ENCODE data around the gene PLA2G6.

Gene PLA2G6

DNA sequence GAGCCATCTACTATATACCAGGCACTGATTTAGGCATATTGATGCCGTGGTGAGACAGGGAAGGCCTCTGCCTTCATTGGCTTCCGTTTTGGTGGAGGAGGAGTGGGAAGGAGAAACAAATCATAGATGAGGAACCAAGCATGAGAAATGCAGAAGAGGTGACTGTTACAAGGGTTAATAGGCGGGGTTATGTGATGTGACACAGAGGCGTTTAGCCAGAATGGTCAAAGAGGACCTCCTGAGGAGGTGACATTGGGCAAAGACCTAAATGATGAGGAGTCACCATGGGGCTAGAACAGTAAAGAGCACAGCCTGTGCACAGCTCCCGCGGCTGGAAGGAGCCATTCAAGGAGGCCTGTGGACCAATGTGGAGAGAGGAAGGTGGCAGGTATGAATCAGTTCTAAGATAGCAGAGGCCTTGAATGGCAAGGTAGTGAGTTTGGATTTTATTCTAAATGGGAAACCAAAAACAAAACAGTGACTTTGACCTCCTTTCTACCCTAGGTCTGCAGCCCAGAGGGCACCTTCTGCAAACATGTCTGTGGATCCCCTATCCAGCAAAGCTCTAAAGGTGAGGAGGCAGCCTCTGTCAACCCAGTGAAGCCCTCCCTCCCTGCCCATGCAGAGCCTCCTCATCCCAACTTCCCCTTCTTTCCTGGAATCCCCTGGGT, 31.8 kb upstream of the PLA2G6 start:
- no peak for FAIRE-seq

DNA sequence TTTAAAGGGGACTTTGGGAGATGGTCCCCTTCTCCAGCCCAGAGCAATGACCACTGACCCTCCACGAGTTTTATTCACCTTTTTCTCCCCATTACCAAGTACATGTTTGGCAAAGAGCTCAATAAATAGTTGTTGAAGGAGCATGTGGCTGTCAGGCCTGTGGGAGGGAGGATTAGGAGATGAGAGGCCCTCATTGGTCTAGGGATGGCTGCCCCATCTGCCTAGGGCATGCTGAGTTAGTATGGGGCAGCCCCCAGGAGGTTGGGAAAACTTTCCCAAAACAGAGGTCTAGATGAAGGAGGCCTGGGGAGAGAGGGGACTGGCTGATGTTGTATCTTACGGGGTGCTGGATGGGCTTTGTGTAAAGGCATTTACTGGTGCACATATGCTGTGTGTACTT, 30.8 kb upstream of the PLA2G6 start:
- no peak for FAIRE-seq

DNA sequence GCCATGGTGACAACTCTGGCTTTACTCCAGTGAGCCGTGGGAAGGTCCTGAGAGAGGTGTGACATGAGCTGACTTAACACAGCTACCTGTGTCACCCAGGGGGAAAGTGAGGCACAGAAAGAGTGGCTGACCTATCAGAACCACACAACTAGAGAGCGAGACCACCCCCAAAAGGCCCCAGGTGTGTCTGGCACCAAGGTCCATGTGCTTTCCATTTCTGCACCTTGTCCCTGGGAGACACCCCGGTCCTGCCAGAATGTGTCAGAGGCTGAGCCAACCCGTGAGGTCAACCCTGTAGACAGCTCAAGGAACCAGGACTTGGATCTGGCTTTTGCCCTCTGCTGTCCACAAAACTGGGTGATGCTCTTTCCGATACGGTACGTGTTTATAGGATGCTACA, 29.9 kb upstream of the PLA2G6 start:
- no peak for FAIRE-seq

DNA sequence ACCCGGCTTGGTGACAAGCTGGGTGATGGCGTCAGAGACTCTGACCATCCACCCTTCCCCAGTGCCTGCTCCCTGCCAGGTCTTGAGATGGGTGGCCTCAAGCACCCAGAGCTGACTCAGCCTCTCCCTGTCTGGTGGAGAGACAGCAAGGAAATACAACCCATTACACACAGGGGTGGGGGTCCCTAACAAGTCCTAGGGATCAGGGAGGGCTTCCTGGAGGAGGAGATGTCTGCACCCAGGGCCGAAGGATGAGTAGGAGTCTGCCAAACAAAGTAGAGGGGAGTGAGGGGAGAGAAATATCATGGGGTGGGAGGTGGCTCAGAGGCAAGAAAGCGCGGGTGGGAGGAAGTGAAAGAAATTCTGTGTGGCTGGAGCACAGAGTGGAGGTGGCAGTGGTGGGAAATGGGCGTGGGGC, 26.9 kb upstream of the PLA2G6 start:
- no peak for FAIRE-seq

DNA sequence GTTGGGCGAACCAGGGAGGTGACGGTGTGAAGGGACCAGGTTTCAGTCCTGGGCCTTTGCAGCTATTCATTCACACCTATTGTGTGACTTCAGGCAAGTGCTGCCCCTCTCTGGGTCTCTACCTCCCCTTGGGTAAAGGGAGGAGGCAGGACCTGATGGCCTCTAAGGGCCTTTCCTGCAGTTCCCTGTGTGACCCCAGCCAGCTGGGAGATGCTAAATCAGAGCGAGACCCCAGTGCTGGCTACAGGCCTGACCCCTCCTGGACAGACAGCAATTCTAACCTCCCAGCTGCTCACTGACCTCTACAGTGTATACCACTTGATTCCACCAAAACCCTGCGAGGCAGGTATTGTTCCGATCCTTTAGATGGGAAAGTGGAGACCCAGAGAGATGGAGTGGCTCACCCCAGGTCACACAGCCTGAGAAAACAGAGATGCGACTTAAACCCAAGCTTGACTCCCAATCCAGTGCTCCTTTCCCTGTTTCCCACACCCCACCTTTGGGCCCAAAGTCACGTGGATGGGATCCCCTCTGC, 26.3 kb upstream of the PLA2G6 start:
- FAIRE-seq = no peak

DNA sequence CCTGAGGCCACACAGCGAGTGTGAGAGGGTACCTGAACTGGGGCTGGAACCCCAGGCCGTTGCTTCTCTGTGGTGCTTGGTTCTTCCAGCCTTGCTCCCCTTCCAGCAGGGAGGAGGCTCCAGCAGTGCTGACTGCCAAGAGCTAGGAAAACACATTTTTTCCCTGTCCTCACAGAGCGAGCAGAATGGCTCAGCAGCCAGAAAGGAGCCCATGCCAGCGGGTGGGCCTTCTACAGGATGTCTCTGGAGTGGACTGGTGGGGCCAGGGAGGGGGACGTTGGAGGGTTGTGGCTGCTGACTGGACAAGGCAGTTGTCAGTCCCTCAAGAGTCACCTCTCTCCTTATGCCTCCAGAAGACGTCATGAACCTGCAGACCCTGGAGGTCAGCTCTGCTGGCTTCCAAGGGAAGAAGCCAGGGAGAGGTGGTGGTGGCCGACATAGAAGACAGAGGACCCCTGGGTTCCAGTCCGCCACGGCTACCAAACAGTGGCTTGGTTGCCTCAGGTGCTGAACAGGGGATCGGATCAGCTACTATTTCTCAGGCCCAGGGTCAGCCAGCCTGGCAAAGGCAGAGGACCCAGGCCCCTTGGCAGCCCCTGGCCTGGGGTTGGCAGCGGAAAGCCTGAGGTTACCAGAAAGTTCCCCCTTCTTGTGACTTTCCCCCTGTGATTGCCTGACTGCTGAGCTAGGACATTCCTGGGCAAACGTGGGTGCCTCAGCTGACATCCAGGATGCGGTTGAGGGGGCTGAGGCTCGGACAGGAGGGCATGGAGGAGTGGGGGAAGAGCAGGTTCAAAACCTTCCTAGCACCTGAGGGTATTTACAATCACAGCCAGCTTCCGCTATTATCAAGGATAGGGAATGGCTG, 23.9 kb upstream of the PLA2G6 start:
- FAIRE-seq = no peak

DNA sequence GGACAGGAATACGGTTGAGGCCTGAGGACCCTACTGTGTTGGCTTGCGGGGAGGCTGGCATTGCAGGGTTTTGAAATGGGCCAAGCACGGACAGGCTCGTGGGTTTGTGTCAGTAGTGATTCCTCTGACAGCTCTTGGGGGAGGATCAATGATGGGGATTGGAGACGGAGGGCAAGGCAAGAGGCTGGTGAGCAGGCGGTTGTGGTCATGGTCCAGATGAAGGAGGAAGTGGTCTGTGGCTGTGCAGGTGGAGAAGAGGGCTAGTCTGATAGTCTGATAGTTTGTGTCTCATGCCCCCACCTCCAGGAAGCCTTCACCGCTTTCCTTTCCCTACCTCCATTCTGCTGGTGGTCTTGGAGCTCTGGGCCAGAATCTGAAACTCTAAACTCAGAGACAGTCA, 23.2 kb upstream of the PLA2G6 start:
- FAIRE-seq = no peak

DNA sequence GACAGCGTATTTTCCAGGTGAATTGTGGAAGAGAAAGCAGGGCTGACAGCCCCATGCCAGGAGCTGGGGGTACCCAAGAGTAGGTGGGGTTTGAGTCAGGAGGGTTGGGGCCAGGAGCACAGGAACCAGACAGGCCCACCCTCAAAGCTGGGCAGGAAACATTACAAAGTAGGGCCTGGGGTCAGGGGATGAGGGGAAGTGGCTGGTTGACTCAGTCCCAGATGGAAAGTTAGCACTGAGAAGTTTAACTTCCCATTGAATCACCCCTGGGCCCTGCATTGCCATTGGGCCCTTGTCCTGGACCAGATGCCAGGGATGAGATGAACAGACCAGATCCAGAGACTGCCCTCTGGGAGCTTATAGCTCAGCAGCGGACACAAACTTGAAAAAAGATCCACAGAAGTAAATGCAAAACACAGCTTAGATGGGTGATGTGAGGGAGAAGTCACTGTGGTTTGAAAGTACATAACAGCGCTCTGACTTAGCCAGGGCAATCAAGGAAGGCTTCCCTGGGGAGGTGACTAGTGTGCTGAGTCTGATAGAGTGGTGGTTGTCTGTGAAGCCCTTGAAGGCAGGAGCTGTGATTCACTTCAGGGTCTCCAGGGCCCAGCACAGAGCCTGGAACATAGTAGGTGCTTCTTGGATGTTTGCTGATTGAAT, 22.4 kb upstream of the PLA2G6 start:
- no peak for FAIRE-seq

DNA sequence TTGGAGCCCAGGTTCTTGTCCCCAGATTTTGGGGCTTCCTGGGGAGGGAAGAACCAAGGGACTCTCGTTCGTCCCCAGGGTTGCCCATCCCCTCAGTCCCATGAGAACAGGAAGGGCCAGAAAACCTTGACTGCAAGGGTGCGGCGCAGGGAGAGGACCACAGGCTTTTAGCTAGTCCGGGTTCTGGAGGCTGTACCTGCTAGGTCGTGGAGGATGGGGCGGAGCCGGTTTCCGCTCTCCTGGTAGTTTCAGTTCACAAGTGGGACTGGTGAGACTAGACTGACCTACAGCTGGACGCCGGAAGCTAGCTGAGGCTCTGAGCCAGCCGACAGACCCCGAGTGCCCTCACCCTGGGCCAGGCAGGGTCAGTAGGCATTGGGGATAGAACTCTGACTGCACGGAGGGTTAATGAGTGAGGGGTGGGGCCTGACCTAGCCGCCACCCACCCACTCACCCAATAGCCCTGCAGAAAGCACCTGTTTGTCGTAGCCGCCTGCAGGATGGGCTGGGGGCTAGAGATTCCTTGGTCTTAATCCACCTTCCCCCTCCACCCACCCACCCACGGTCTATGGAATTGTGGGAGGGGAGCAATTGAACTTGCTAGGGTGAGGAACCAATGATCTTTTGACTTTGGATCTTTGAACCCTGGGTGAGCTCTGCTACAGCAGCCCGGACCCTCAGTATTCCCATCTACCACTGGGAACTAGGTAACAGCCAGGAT, 21.6 kb upstream of the PLA2G6 start:
- FAIRE-seq = no peak

DNA sequence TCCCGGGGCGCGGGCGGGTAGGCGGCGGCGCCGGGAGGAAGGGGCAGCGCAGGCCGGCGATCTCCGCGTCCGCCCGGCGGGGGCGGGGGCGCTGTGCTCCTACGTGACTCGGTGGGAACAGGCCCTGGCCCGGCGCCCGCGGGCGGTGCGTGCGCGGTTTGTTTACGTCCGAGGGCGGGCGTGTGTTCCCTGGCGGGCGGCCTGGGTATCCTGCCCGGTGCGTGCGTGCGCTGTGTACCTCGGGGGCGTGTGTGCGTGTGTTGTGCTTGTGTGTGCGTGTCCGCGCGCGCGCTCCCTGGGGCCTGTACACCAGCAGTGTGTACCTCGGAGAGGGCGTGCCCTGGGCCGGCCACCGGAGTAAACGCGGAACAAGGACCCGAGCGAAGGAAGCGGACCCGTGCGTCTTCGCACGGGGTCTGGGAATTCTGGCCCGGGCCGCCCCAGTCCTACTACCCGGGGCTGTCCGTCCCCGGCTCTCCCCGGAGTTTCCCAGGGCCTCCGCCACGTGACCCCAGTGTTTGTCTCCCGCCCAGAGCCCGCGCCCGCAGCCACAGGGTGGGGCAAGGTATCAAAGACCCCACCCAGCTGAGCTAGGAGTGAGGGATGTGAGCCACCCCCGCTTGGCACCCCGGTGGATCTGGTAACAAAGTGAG, 20.9 kb upstream of the PLA2G6 start:
- FAIRE-seq = no peak

DNA sequence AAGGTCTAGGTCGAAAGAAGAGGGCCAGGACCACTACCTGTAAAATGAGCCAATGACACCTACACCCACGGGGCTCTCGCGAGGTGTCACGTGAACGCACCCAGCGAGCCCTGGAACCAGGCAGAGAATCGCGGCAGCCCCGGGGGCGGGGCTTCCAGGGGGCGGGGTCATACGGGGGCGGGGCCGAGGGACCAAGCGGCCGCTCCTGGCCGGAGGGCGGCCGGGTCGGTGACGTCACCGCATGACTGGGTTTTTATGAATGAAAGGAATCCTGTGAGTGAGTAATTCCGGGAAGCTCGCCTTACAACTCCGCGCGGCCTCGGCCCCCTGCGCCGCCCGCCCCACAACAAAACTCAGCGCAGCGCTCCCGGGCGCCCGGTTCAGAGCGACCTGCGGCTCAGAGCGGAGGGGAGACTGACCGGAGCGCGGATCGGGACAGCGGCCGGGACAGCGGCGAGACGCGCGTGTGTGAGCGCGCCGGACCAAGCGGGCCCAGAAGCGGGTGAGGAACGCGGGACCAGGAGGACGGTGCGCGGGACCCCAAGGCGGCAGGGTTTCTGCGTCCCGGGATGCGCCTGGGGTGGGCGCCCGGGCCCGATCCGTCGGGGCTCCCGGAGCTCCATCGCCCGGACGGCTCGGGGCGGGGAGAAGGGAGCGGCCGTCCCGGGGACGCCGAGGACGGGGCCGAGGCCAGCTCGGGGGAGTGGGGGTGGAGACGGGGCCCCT, 20.2 kb upstream of the PLA2G6 start, which contains the start of gene MAFF:
TSS of gene MAFF (plus strand) at position 284 of the 726 bp plus-strand sequence. CDS start 11,860 bp downstream, outside the sequence.
- no peak for FAIRE-seq

DNA sequence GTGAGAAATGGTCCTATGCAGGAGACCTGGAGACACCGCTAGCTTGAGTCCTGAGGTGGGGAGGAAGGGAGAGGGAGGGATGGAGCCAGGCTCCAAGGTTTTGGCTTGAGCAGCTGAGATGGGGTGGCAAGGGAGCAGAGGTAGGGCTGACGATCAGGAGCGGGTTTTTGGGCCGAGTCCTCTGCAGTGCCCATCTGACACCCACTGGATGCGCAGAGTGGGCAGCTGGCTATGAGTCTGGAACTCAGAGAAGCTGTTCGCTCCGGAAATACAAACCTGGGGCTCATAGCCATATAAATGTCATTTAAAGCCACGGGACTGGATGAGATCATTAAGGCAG, 19.7 kb upstream of the PLA2G6 start:
- no peak for FAIRE-seq

DNA sequence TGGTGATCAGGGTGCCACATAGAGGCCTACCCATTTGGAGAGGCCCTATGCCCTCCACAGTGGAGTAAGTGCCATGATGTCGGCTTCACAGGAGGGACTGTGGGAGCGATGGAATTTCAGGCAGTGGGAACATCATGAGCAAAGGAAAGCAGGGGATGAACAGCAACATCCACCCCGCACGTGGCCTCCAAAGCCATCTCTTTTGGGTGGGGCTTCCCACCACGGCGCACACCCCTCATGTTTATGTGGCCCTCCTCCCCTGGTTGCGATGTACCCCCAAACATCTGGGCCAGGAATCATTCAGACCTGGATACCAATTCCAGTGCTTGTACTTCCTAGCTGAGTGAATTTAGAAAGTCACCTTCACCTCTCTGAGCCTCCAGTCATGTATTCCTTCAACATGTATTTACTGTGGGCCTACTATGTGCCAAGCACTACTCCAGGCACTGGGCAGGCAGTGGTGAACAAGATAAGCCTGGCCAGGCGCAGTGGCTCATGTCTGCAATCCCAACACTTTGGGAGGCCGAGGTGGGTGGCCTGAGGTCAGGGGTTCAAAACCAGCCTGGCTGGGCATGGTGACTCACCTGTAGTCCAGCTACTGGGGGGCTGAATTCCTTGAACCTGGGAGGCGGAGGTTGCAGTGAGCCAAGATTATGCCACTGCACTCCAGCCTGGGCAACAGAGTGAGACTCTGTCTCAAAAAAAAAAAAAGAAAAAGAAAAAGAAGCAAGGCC, 18.4 kb upstream of the PLA2G6 start:
- FAIRE-seq = no peak

DNA sequence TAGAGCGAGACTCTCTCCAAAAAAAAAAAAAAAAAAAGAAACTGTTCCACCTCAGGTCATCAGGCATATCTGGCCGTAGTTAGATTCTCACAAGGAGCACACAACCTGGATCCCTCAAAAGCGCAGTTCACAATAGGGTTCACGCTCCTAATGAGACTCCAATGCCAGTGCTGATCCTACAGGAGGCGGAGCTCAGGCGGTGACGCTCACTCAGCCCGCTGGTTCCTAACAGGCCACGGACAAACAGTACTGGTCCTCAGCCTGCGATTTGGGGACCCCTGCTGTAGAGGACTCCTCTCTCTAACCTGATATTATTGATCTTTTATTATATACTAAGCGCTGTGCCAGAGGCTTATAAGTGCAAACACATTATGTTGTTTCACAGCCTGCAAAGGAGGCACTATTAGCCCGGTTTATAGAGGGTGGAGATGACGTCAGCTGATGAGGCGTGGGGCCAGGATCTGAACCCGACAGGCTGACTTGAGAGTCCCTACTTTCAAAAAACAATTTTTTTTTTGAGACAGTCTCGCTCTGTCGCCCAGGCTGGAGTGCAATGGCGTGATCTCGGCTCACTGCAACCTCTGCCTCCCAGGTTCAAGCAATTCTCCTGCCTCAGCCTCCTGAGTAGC, 15.3 kb upstream of the PLA2G6 start:
- FAIRE-seq = no peak

DNA sequence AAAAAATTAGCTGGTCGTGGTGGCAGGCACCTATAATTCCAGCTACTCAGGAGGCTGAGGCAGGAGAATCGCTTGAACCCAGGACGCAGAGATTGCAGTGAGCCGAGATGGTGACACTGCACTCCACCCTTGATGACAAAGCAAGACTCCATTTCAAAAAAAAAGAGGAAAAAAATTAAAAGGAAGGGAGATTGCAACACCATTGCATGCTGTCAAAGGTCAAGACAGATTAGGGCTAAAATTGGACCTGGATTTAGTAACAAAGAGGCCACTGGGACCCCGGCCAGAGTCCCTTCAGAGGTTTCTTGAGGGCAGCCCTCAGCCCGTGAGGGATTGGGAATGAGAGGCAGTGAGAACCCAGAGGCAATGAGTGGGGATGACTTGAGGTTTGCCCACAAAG, 11.9 kb upstream of the PLA2G6 start:
- FAIRE-seq = no peak

DNA sequence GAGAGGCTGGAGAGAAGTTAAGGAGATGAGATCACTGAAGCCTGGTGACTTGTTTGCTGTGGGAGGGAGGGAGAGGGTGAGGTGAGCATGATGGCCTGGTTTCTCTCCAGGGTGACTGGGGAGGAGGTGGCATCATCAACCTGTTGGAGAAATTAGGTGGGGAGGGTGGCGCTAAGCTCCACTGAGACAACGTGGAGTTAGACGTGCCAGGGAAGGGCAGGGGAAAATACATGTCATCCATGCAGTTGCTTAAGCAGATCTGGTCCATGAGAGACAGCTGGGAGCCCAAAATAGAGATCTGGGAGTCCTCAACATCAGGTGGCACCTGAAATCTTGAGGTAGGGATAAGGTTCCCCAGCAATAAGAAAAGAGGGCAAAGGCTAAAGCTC, 10.8 kb upstream of the PLA2G6 start:
- no peak for FAIRE-seq

DNA sequence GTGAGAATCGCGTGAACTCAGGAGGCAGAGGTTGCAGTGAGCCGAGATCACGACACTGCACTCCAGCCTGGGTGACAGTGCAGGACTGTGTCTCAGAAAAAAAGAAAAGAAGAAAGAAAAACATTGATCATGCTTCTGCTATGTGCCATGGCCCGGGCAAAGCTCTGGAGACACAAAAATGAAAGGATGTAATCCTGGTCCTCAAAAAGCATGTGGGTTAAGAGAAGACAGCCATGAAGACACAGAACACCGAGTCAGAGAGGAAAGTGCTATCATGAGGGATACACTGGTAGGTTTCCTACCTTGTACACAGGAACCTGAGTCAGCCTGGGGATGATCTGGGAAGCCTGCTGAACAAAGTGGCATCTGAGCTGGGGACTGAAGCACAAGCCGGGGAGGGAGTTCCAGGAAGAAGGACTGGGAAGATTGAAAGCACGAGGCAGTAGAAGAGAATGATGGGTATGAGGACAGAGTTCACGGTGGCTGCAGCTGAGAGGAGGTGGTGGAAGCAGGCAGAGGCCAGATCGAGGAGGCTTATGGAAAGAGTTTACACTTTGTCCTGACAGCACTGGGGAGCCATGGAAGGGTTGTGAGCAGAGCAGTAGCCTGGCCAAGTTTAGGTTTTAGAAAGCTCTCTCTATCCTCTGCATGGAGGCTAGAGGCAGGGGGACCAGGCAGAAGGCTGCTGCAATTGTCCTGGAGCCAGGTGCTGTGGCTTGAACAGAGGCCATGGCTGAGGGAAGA, 10.3 kb upstream of the PLA2G6 start:
- FAIRE-seq = no peak

DNA sequence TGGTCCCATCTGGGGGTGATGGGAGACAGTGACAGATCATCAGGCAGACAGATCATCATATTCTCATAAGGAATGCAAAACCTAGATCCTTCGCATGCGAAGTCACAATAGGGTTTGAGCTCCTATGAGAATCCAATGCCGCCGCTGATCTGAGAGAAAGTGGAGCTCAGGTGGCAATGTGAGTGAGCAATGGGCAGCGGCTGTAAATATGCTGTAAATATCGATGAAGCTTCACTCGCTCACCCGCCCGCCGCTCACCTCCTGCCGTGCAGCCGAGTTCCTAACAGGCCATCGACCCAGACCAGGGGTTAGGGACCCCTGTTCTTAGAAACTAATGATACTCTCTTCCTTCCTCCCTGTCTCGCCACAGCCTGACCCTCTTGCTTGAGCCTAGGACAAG, 9.4 kb upstream of the PLA2G6 start:
- FAIRE-seq = no peak

DNA sequence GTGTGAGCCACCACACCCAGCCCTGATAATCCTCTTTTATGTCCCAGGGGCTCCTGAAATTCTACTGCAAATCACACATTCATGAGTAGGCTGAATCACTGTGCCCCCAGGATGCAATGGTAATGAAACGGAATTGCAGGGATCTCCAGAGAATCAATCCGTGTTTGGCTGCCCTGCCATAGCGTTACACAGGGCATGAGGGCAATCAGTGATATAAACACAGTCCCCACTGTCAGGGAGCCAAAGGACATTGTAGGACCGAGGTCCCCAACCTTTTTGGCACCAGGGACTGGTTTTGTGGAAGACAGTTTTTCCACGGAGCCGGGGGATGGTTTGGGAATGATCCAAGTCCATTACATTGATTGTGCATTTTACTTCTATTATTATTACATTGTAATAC, 9.0 kb upstream of the PLA2G6 start:
- no peak for FAIRE-seq

DNA sequence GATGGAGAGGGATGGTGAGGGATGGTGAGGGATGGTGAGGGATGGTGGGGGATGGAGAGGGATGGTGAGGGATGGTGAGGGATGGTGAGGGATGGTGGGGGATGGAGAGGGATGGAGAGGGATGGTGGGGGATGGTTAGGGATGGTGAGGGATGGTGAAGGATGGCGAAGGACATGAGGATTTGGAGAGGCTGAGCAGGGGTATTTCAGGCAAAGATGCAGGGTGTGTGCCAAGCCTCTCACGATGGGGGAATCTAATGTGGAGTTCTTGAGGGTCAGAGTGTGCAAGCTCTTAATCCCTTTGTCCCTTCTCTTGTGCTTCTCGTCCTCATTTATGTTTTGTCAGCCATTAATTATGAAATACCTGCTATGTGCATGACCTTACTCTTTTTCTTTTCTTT, 7.5 kb upstream of the PLA2G6 start:
- FAIRE-seq = no peak
